Spleen (tissue), 11 donors: Measurements from ENCODE around the gene PALLD. TPM values are rescaled to one million over a fixed set of nuclear protein-coding genes. Genes with fewer than 3 reads are reported as not detected.

Experiments used
- DNase-seq: peaks from one replicate; pipeline ENCODE4 v3.0.0-alpha.2; 2020
- H3K27ac ChIP-seq, 8 donors: fragments of 200-600 bp; sonication (generic) in 7 of 8; 1 replicate in 4 of 8; 2 replicates in 4 of 8; pipeline versions ENCODE4 v1.5.0 to v1.8.0; 2016 to 2021; ENCODE audit warnings: inconsistent platforms in 4 of 8, mild to moderate bottlenecking in 4 of 8, moderate library complexity in 1 of 8
- H3K27me3 ChIP-seq, 7 donors: fragments of 200-600 bp; sonication (generic) in 6 of 7; replicated peaks in 1 of 7; 1 replicate in 4 of 7; 2 replicates in 3 of 7; pipeline versions ENCODE4 v1.5.0 to v1.8.0; 2016 to 2021; ENCODE audit warnings: inconsistent platforms in 3 of 7, mild to moderate bottlenecking in 1 of 7
- H3K36me3 ChIP-seq, 6 donors: fragments of 200-600 bp; sonication (generic) in 5 of 6; 1 replicate in 4 of 6; 2 replicates in 2 of 6; pipeline versions ENCODE4 v1.5.0 to v1.8.0; 2016 to 2021; ENCODE audit warnings: inconsistent platforms in 2 of 6
- H3K4me1 ChIP-seq, 6 donors: fragments of 200-600 bp; sonication (generic) in 5 of 6; 1 replicate in 3 of 6; 2 replicates in 3 of 6; pipeline versions ENCODE4 v1.5.0 to v1.8.0; 2016 to 2021; ENCODE audit warnings: inconsistent platforms in 3 of 6
- H3K4me3 ChIP-seq, 8 donors: fragments of 200-600 bp; sonication (generic) in 7 of 8; 1 replicate in 4 of 8; 2 replicates in 4 of 8; pipeline versions ENCODE4 v1.5.0 to v1.8.0; 2016 to 2021; ENCODE audit warnings: inconsistent platforms in 4 of 8, mild to moderate bottlenecking in 4 of 8, moderate library complexity in 2 of 8
- H3K9me3 ChIP-seq, 8 donors: fragments of 200-600 bp; sonication (generic) in 7 of 8; 1 replicate in 4 of 8; 2 replicates in 4 of 8; pipeline versions ENCODE4 v1.5.0 to v1.8.0; 2016 to 2021; ENCODE audit warnings: inconsistent platforms in 4 of 8
- POLR2A ChIP-seq, 3 donors: fragments of 450-650 bp; IDR thresholded peaks; one replicate each; pipeline ENCODE4 v1.5.1; 2017; ENCODE audit warnings: antibody characterized with exemption in 3 of 3, mild to moderate bottlenecking in 1 of 3
- POLR2AphosphoS5 ChIP-seq, 3 donors: sonication (generic); formaldehyde crosslinking; IDR thresholded peaks; one replicate each; pipeline ENCODE4 v1.5.1; 2017; ENCODE audit warnings: antibody characterized with exemption in 3 of 3
- WGBS, 5 donors: extraction: QIAGEN DNeasy Blood & Tissue Kit in 3 of 5; methylation state at CpG; one replicate each; pipeline versions ENCODE4 v1.1.5 to v1.1.7; 2013 to 2018; 5-methylcytosine and 5-hydroxymethylcytosine counted together
- intact Hi-C: fragments of 100-400 bp; cut with DNase I; formaldehyde crosslinking; loops from one replicate; pipeline ENCODE4 v1.15.0; 2023; ENCODE audit warnings: low total_unique reads
- polyA plus RNA-seq, 3 donors: library from polyadenylated mRNA; stranded (reverse); fragments of 200-250 nt; gene quantifications; one replicate each; pipeline ENCODE4 v1.2.1, GENCODE V29; 2013
- total RNA-seq, 7 donors: library from RNA; depleted of rRNA in 3 of 7; stranded (reverse); fragments of >200 nt in 3 of 7; fragmentation: NEBNext Ultra II Directional in 4 of 7; extraction: Animal tissue kit (Norgen Biotek cat#: 25700) in 4 of 7; gene quantifications; one replicate each; pipeline versions ENCODE4 v1.1.0 to v1.2.1, GENCODE V29; 2016 to 2021
- TF ChIP-seq, protein P1 (sequence below), 11 experiments: fragments of 200-600 bp in 7 of 11; fragments of 450-650 bp in 4 of 11; sonication (generic) in 4 of 11; IDR thresholded peaks in 8 of 11; conservative IDR thresholded peaks in 3 of 11; 1 replicate in 7 of 11; 2 replicates in 4 of 11; pipeline versions ENCODE4 v1.4.0 to v1.8.0; 2016 to 2021; ENCODE audit warnings: antibody characterized with exemption in 11 of 11, inconsistent platforms in 4 of 11, mild to moderate bottlenecking in 1 of 11
- donor health status: healthy with polysubstance abuse.
- donor health status: DM: no; HTN: no; CAD: no; lungs with moderate emphysema.
- donor health status: DM: no; HTN: no; CAD: no.
- donor health status: Bipolar disorder and iron deficiency.
- donor health status: healthy.
- donor health status: DM: no; HTN: no; CAD: no.
- donor health status: DM: yes; HTN: yes; CAD: no.

Gene PALLD
- total and polyA plus RNA-seq, 10 donors, result 24.3 to 228 (median 142) TPM

DNA sequence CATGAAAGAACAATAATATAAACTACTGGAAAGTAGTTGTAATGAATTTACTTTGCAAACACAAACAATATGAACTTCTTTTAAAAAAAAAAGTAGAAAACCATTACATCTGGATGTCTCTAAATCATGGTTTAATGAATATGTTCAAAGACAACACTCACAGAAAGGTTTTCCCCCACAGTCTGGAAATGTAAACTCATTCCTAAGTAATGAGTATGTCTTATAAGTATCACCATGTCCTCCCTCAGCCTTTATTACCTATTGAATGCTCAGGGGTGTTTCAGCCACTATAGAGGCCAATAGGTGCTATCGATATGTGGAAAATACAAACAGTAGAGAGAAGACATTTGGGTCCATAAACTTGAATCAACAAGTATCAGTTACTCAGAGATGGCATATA lies 186.7 kb downstream of the PALLD start:
- H3K4me1 ChIP-seq, result no peaks in the 10 kb centered on the region
- WGBS, 5 donors, result 92 to 98% (median 97%) methylated on average over 1 of the region's 1 CpG
- H3K27me3 ChIP-seq, result no peaks in the 10 kb centered on the region
- intact Hi-C loops, result no loop called here
- no peaks in the 10 kb centered on the region for H3K9me3 ChIP-seq
- no peaks in the 10 kb centered on the region for H3K36me3 ChIP-seq
- no peak overlapping the region for H3K4me3 ChIP-seq
- no peak for DNase-seq
- TF ChIP-seq, protein P1, sequence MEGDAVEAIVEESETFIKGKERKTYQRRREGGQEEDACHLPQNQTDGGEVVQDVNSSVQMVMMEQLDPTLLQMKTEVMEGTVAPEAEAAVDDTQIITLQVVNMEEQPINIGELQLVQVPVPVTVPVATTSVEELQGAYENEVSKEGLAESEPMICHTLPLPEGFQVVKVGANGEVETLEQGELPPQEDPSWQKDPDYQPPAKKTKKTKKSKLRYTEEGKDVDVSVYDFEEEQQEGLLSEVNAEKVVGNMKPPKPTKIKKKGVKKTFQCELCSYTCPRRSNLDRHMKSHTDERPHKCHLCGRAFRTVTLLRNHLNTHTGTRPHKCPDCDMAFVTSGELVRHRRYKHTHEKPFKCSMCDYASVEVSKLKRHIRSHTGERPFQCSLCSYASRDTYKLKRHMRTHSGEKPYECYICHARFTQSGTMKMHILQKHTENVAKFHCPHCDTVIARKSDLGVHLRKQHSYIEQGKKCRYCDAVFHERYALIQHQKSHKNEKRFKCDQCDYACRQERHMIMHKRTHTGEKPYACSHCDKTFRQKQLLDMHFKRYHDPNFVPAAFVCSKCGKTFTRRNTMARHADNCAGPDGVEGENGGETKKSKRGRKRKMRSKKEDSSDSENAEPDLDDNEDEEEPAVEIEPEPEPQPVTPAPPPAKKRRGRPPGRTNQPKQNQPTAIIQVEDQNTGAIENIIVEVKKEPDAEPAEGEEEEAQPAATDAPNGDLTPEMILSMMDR (IDR thresholded peaks at IDR 0.05 in 8 of 11, conservative IDR thresholded peaks at IDR 0.05 in 3 of 11), result no peak
- TF ChIP-seq POLR2AphosphoS5 (IDR thresholded peaks at IDR 0.05) (no peak), POLR2A (IDR thresholded peaks at IDR 0.05) (no peak)
- no peak overlapping the region for H3K27ac ChIP-seq

DNA sequence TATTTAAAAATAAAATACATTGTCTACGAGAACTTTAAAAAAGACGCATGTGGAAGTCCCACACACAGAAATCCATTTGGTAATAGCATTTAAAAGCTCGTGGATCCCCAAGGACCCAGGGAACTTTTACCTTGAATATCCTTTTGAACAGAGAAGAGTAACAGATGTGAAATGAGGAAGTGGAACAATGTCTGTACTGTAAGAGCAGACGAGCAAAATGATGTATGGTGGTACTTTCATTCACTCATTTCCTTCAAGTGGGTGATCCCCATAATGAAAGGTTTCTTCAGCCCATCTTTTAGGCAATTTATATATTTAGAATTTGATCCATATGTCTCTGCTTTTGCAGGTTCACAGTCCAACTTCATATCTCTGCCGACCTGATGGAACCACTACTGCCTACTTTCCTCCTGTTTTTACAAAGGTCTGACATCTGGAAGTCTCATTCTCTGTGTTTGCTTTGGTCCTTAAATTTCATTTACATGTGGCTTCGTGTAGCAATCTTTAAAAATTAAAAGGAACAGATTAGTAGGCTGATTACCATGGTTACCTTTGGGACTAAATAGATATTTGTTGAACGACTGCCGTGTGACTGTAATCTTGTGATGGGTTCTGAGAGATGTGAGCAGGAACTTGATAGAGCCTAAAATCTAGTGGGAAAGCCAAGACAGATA lies 188.4 kb downstream of the PALLD start:
- WGBS, 5 donors, result 66 to 72% (median 68%) methylated on average over 8 of the region's 8 CpGs
- Histone ChIP-seq H3K36me3 (no peaks in the 10 kb centered on the region), H3K9me3 (no peaks in the 10 kb centered on the region), H3K4me3 (no peak overlapping the region), H3K4me1 (no peaks in the 10 kb centered on the region), H3K27me3 (no peaks in the 10 kb centered on the region), H3K27ac (no peak overlapping the region)
- TF ChIP-seq POLR2A (IDR thresholded peaks at IDR 0.05) (no peak), POLR2AphosphoS5 (IDR thresholded peaks at IDR 0.05) (no peak)
- TF ChIP-seq, protein P1 (IDR thresholded peaks at IDR 0.05 in 8 of 11, conservative IDR thresholded peaks at IDR 0.05 in 3 of 11), result no peak
- intact Hi-C loops, result no loop called here
- DNase-seq, result no peak

DNA sequence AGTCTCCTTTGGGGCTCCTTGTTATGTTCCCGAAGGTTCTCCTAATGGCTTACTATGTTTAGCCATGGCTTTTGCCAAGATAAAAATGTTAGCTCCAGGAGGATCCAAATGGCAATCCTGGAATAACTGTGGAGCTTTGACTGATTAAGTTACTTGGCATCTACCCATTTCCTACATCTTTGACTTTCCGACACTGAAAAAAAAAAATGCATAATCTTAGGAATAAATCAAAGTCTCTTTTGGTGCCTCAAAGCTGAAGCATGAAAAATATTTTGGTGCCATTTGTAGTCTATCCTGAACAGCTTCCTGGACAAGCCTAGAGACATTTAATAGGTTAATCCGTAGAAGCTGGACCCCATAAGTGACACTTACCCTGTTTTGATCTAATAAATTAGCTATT lies 191.7 kb downstream of the PALLD start:
- Histone ChIP-seq H3K4me1 (peaks cover 0 to 5% (median 0%) of the 10 kb centered on the region in 6 donors), H3K4me3 (no peak overlapping the region), H3K27me3 (no peaks in the 10 kb centered on the region), H3K9me3 (no peaks in the 10 kb centered on the region), H3K36me3 (no peaks in the 10 kb centered on the region), H3K27ac (no peak overlapping the region)
- no peak for DNase-seq
- intact Hi-C loops, result no loop called here
- TF ChIP-seq POLR2AphosphoS5 (IDR thresholded peaks at IDR 0.05) (no peak), POLR2A (IDR thresholded peaks at IDR 0.05) (no peak)
- TF ChIP-seq, protein P1 (IDR thresholded peaks at IDR 0.05 in 8 of 11, conservative IDR thresholded peaks at IDR 0.05 in 3 of 11), result no peak
- 78 to 96% (median 81%) methylated on average over 3 of the region's 3 CpGs for WGBS, 5 donors

DNA sequence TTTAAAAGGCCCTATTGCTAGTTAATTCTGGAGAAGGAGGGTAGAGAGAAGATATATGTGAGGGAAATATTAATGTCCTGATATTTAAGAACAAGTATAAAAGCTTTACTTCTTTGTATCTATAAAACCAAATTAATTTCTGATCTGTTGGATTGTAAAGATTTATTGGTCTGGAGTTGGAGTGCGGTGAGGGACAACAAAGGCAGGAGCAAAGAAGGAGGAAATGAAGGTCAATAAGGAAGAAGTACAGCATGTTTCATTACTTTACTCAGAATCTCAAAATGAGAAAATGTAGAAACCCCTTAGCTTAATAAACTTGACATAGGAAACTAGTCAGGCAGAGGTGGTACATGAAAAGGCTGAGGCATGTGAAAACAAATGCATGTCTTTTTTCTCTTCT lies 192.9 kb downstream of the PALLD start:
- Histone ChIP-seq H3K27ac (no peak overlapping the region), H3K27me3 (no peaks in the 10 kb centered on the region), H3K4me3 (no peak overlapping the region), H3K9me3 (no peaks in the 10 kb centered on the region), H3K36me3 (no peaks in the 10 kb centered on the region), H3K4me1 (peaks cover 0 to 16% (median 0%) of the 10 kb centered on the region in 6 donors)
- intact Hi-C loops, result no loop called here
- 75 to 100% (median 87%) methylated on average over 1 of the region's 1 CpG for WGBS, 5 donors
- no peak for DNase-seq
- TF ChIP-seq, protein P1 (IDR thresholded peaks at IDR 0.05 in 8 of 11, conservative IDR thresholded peaks at IDR 0.05 in 3 of 11), result no peak
- no peak for TF ChIP-seq POLR2A (IDR thresholded peaks at IDR 0.05)
- TF ChIP-seq POLR2AphosphoS5 (IDR thresholded peaks at IDR 0.05), result no peak
